GM12878 (cell line): ENCODE measurements around the gene STAG1.

Source experiments
- CHD2 ChIP-seq: IDR thresholded peaks from 2 replicates; pipeline ENCODE4 v1.6.1; 2011; ENCODE audit warnings: low read depth, low read length, improper control_type of control experiment, borderline replicate concordance
- CTCF ChIP-seq, 3 experiments: IDR thresholded peaks in 2 of 3; conservative IDR thresholded peaks in 1 of 3; 2 replicates each; pipeline ENCODE4 v1.5.1; 2011; ENCODE audit warnings: low read depth in 3 of 3, low read length in 3 of 3, mild to moderate bottlenecking in 3 of 3, control low read depth in 2 of 3, moderate library complexity in 2 of 3, inconsistent platforms in 1 of 3, mixed read lengths in 1 of 3; ENCODE audit not compliant: control insufficient read depth in 2 of 3, insufficient read depth in 1 of 3; ENCODE audit errors: extremely low read depth in 1 of 3
- DPF2 ChIP-seq: fragments of 450-650 bp; IDR thresholded peaks from 2 replicates; pipeline ENCODE4 v1.6.1; 2017; ENCODE audit warnings: mild to moderate bottlenecking
- EP300 ChIP-seq, 2 experiments: fragments of 150-350 bp in 1 of 2; IDR thresholded peaks; 2 replicates each; pipeline ENCODE4 v1.6.1; 2011 to 2012; ENCODE audit warnings: low read depth in 2 of 2, low read length in 2 of 2, borderline replicate concordance in 1 of 2, improper control_type of control experiment in 1 of 2, inconsistent platforms in 1 of 2; ENCODE audit not compliant: control insufficient read depth in 1 of 2
- MAX ChIP-seq: IDR thresholded peaks from 2 replicates; pipeline ENCODE4 v1.6.1; 2012; ENCODE audit warnings: low read depth, low read length, improper control_type of control experiment
- MYC ChIP-seq: IDR thresholded peaks from 2 replicates; pipeline ENCODE4 v1.6.1; 2011; ENCODE audit warnings: mild to moderate bottlenecking, low read length, moderate library complexity, inconsistent platforms; ENCODE audit not compliant: insufficient read depth, insufficient replicate concordance, insufficient read length, severe bottlenecking
- NRF1 ChIP-seq: conservative IDR thresholded peaks from 2 replicates; pipeline ENCODE4 v1.6.1; 2011; ENCODE audit warnings: mild to moderate bottlenecking, low read depth, low read length, improper control_type of control experiment
- POLR2A ChIP-seq: IDR thresholded peaks from 2 replicates; pipeline ENCODE4 v1.6.1; 2011; ENCODE audit warnings: low read depth, mild to moderate bottlenecking, low read length
- POLR2AphosphoS5 ChIP-seq: IDR thresholded peaks from 2 replicates; pipeline ENCODE4 v1.6.1; 2011; ENCODE audit warnings: mild to moderate bottlenecking, low read length, inconsistent platforms
- RAD51 ChIP-seq: fragments of 450-650 bp; IDR thresholded peaks from 2 replicates; pipeline ENCODE4 v1.6.1; 2016; ENCODE audit warnings: moderate library complexity, mild to moderate bottlenecking, inconsistent platforms
- RB1 ChIP-seq: fragments of 450-650 bp; formaldehyde crosslinking; IDR thresholded peaks from 2 replicates; pipeline ENCODE4 v1.6.1; 2017; ENCODE audit warnings: mild to moderate bottlenecking, borderline replicate concordance
- RFX5 ChIP-seq: IDR thresholded peaks from 2 replicates; pipeline ENCODE4 v1.6.1; 2011; ENCODE audit warnings: low read depth, low read length, improper control_type of control experiment
- SRF ChIP-seq, 2 experiments: IDR thresholded peaks; 2 replicates each; pipeline ENCODE4 v1.6.1; 2011; ENCODE audit warnings: low read depth in 2 of 2, low read length in 2 of 2, mild to moderate bottlenecking in 1 of 2, moderate library complexity in 1 of 2
- YY1 ChIP-seq: IDR thresholded peaks from 2 replicates; pipeline ENCODE4 v1.6.1; 2011; ENCODE audit warnings: low read depth, mild to moderate bottlenecking, low read length

GRCh38 chr3:136788154-136788553 lies 36.0 kb upstream of the STAG1 start:
- TF ChIP-seq CTCF (IDR thresholded peaks at IDR 0.05 in 2 of 3, conservative IDR thresholded peaks at IDR 0.05 in 1 of 3; ENCODE audit: control insufficient read depth in 2 of 3, extremely low read depth in 1 of 3, insufficient read depth in 1 of 3, low read depth in 3 of 3, low read length in 3 of 3), result no peak
- no peak for TF ChIP-seq POLR2AphosphoS5
- no peak for TF ChIP-seq CHD2
- no peak for TF ChIP-seq POLR2A
- TF ChIP-seq RFX5, result no peak
- TF ChIP-seq DPF2, result no peak
- no peak for TF ChIP-seq EP300 (IDR thresholded peaks at IDR 0.05; ENCODE audit: borderline replicate concordance in 1 of 2, control insufficient read depth in 1 of 2, low read depth in 2 of 2, low read length in 2 of 2)
- no peak for TF ChIP-seq RB1
- no peak for TF ChIP-seq MYC
- TF ChIP-seq SRF (IDR thresholded peaks at IDR 0.05; ENCODE audit: low read depth in 2 of 2, low read length in 2 of 2), result no peak
- TF ChIP-seq YY1, result no peak
- TF ChIP-seq RAD51, result no peak
- TF ChIP-seq MAX, result no peak
- no peak for TF ChIP-seq NRF1
